Tibial nerve (tissue), 4 donors: ENCODE measurements around the gene SHB. TPM values are rescaled to one million over a fixed set of nuclear protein-coding genes. Genes with fewer than 3 reads are reported as not detected.
"Not testable (repeated sequence)": the region's sequence is repeated elsewhere in the genome, so short reads cannot be mapped to it uniquely, and the experiment has no call there.

ENCODE experiments used
- DNase-seq, 2 donors: peaks; one replicate each; pipeline ENCODE4 v3.0.0-alpha.2; 2019; ENCODE audit warnings: low spot score in 2 of 2
- H3K27ac ChIP-seq, 4 donors: fragments of 200-600 bp; sonication (generic) in 3 of 4; one replicate each; pipeline ENCODE4 v1.5.1; 2017 to 2019; ENCODE audit warnings: mild to moderate bottlenecking in 1 of 4
- H3K27me3 ChIP-seq, 2 donors: fragments of 200-600 bp; sonication (generic) in 1 of 2; one replicate each; pipeline versions ENCODE4 v1.5.1 to v1.6.0; 2017 to 2019
- H3K36me3 ChIP-seq, 3 donors: fragments of 200-600 bp; sonication (generic); one replicate each; pipeline ENCODE4 v1.5.1; 2018 to 2019
- H3K4me1 ChIP-seq, 4 donors: fragments of 200-600 bp; sonication (generic) in 3 of 4; one replicate each; pipeline ENCODE4 v1.5.1; 2017 to 2019
- H3K4me3 ChIP-seq, 4 donors: fragments of 200-600 bp; sonication (generic) in 3 of 4; one replicate each; pipeline ENCODE4 v1.5.1; 2017 to 2019; ENCODE audit warnings: mild to moderate bottlenecking in 1 of 4, moderate library complexity in 1 of 4
- H3K9me3 ChIP-seq, 4 donors: fragments of 200-600 bp; sonication (generic) in 3 of 4; one replicate each; pipeline ENCODE4 v1.5.1; 2017 to 2019
- CTCF ChIP-seq, 5 experiments: fragments of 200-600 bp in 3 of 5; fragments of 450-650 bp in 2 of 5; sonication (generic) in 3 of 5; IDR thresholded peaks; one replicate each; pipeline ENCODE4 v1.5.1; 2016 to 2019; ENCODE audit warnings: antibody characterized with exemption in 5 of 5, mild to moderate bottlenecking in 3 of 5, moderate library complexity in 2 of 5
- EP300 ChIP-seq, 2 donors: sonication (generic); formaldehyde crosslinking; IDR thresholded peaks; one replicate each; pipeline ENCODE4 v1.6.1; 2017; ENCODE audit warnings: antibody characterized with exemption in 2 of 2, mild to moderate bottlenecking in 1 of 2
- POLR2A ChIP-seq, 2 donors: fragments of 450-650 bp; IDR thresholded peaks; one replicate each; pipeline ENCODE4 v1.6.1; 2017; ENCODE audit warnings: antibody characterized with exemption in 2 of 2, mild to moderate bottlenecking in 2 of 2, moderate library complexity in 2 of 2
- WGBS, 2 donors: methylation state at CpG; one replicate each; pipeline ENCODE4 v1.1.5; 2018; 5-methylcytosine and 5-hydroxymethylcytosine counted together
- total RNA-seq, 4 donors: library from RNA; depleted of rRNA; stranded (reverse); fragments of >200 nt; gene quantifications; one replicate each; pipeline ENCODE4 v1.1.0, GENCODE V29; 2016

Gene SHB
- total RNA-seq, 4 donors from 2014 or later: 6.3 to 15.9 (median 11.6) TPM

- Histone ChIP-seq H3K27ac (no peak overlapping the region), H3K27me3 (no peaks in the 10 kb centered on the region), H3K9me3 (no peaks in the 10 kb centered on the region), H3K4me1 (peaks cover 0 to 27% (median 7%) of the 10 kb centered on the region in 4 donors), H3K4me3 (no peak overlapping the region), H3K36me3 (peaks cover 0 to 55% (median 6%) of the 10 kb centered on the region in 3 donors)
- 79 to 81% methylated on average over 2 of the region's 2 CpGs for WGBS, 2 donors
- DNase-seq: no peak
- TF ChIP-seq POLR2A (IDR thresholded peaks at IDR 0.05) (no peak), CTCF (IDR thresholded peaks at IDR 0.05) (no peak), EP300 (IDR thresholded peaks at IDR 0.05) (no peak)
Measured at GRCh38 chr9:37899041-37899440, 170.0 kb downstream of the SHB start.

- H3K4me3 ChIP-seq: no peak overlapping the region
- TF ChIP-seq EP300 (IDR thresholded peaks at IDR 0.05): no peak
- no peak for TF ChIP-seq CTCF (IDR thresholded peaks at IDR 0.05)
- no peak for TF ChIP-seq POLR2A (IDR thresholded peaks at IDR 0.05)
- no peaks in the 10 kb centered on the region for H3K9me3 ChIP-seq
- no peaks in the 10 kb centered on the region for H3K27me3 ChIP-seq
- H3K4me1 ChIP-seq: peaks cover 0 to 17% (median 4%) of the 10 kb centered on the region in 4 donors
- WGBS, 2 donors: 48 to 57% methylated on average over 2 of the region's 2 CpGs
- no peak for DNase-seq
- no peak overlapping the region for H3K27ac ChIP-seq
- H3K36me3 ChIP-seq: peaks cover 0 to 69% (median 6%) of the 10 kb centered on the region in 3 donors
Measured at GRCh38 chr9:37897665-37898064, 171.4 kb downstream of the SHB start.

- no peak overlapping the region for H3K4me3 ChIP-seq
- H3K9me3 ChIP-seq: no peaks in the 10 kb centered on the region
- H3K27ac ChIP-seq: no peak overlapping the region
- peaks cover 0 to 63% (median 6%) of the 10 kb centered on the region in 3 donors for H3K36me3 ChIP-seq
- no peaks in the 10 kb centered on the region for H3K27me3 ChIP-seq
- 86 to 87% methylated on average over 8 of the region's 8 CpGs for WGBS, 2 donors
- DNase-seq: no peak
- no peaks in the 10 kb centered on the region for H3K4me1 ChIP-seq
- TF ChIP-seq EP300 (IDR thresholded peaks at IDR 0.05) (no peak), CTCF (IDR thresholded peaks at IDR 0.05) (no peak), POLR2A (IDR thresholded peaks at IDR 0.05) (no peak)
Measured at GRCh38 chr9:37892063-37892462, 177.0 kb downstream of the SHB start.

GRCh38 chr9:37891042-37891441 lies 178.0 kb downstream of the SHB start:
- H3K36me3 ChIP-seq: peaks cover 0 to 58% (median 6%) of the 10 kb centered on the region in 3 donors
- 78 to 90% methylated on average over 13 to 16 of the region's 17 CpGs for WGBS, 2 donors
- not testable (repeated sequence) for H3K27me3 ChIP-seq, H3K27ac ChIP-seq, H3K4me1 ChIP-seq, H3K4me3 ChIP-seq, H3K9me3 ChIP-seq, DNase-seq

GRCh38 chr9:37889536-37889935 lies 179.5 kb downstream of the SHB start:
- TF ChIP-seq POLR2A (IDR thresholded peaks at IDR 0.05) (no peak), EP300 (IDR thresholded peaks at IDR 0.05) (no peak), CTCF (IDR thresholded peaks at IDR 0.05) (no peak)
- H3K4me3 ChIP-seq: no peak overlapping the region
- DNase-seq: no peak
- peaks cover 0 to 52% (median under 1%) of the 10 kb centered on the region in 3 donors for H3K36me3 ChIP-seq
- H3K4me1 ChIP-seq: no peaks in the 10 kb centered on the region
- no peaks in the 10 kb centered on the region for H3K9me3 ChIP-seq
- H3K27me3 ChIP-seq: no peaks in the 10 kb centered on the region
- no peak overlapping the region for H3K27ac ChIP-seq

GRCh38 chr9:37887977-37888583 lies 180.9 kb downstream of the SHB start:
- 90 to 99% methylated on average over 11 of the region's 11 CpGs for WGBS, 2 donors
- H3K4me3 ChIP-seq, H3K27me3 ChIP-seq, DNase-seq, H3K27ac ChIP-seq, H3K4me1 ChIP-seq, H3K9me3 ChIP-seq: not testable (repeated sequence)
- H3K36me3 ChIP-seq: peaks cover 0 to 37% (median 0%) of the 10 kb centered on the region in 3 donors
